ENCODE results near the gene WNT2B. TPM values are rescaled to one million over a fixed set of nuclear protein-coding genes. Genes with fewer than 3 reads are reported as not detected.

The WNT2B gene
- total and polyA plus RNA-seq, 3 experiments from 2014 or later, result 0.09 to 0.13 (median 0.09) TPM

DNA sequence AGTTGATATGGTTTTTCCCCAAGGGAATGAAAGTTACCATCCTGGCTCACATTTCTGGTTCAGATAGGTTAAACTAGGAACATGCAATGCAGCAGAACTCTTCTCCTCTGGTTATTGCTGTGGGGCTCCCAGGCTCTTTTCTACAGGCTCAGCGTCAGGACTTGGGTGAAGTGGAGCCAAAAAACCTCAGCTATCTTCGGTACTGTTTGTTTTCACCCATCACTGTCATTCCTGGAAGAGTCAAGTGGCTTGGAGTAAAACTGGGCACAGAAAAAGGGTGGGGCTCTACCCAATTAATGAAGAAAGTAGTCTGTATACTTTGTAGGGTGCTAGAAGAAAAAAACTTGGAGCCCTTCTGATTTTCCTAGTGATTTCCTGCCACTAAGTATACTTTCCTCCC lies 9.4 kb downstream of the WNT2B start:
- no peaks in the 10 kb centered on the region for H3K36me3 ChIP-seq (ENCODE audit: insufficient read depth, low read length)
- Mint-ChIP-seq H3K27me3 (no peaks in the 10 kb centered on the region), H3K4me1 (no peaks in the 10 kb centered on the region), H3K4me3 (no peak overlapping the region), H3K27ac (no peak overlapping the region), H3K9me3 (no peaks in the 10 kb centered on the region), H3K36me3 (no peaks in the 10 kb centered on the region)
- H3K27me3 ChIP-seq (ENCODE audit: insufficient read depth, low read length, poor library complexity, severe bottlenecking), result no peaks in the 10 kb centered on the region
- H3K4me3 ChIP-seq (ENCODE audit: low read length), result no peak overlapping the region
- POLR2A ChIA-PET, result no interaction called here
- no peak overlapping the region for H3K27ac ChIP-seq (ENCODE audit: low read depth, low read length)
- no peaks in the 10 kb centered on the region for H3K4me1 ChIP-seq (ENCODE audit: insufficient read depth, low read length)
- H3K9me3 ChIP-seq (ENCODE audit: low read length), result no peaks in the 10 kb centered on the region
- DNase-seq, result no peak
- CTCF ChIA-PET, result no interaction called here

- no peak overlapping the region for H3K27ac Mint-ChIP-seq
- no peaks in the 10 kb centered on the region for H3K4me1 Mint-ChIP-seq
- Histone ChIP-seq H3K27me3 (ENCODE audit: insufficient read depth, low read length, poor library complexity, severe bottlenecking) (no peaks in the 10 kb centered on the region), H3K4me1 (ENCODE audit: insufficient read depth, low read length) (no peaks in the 10 kb centered on the region), H3K9me3 (ENCODE audit: low read length) (no peaks in the 10 kb centered on the region), H3K27ac (ENCODE audit: low read depth, low read length) (no peak overlapping the region), H3K4me3 (ENCODE audit: low read length) (no peak overlapping the region), H3K36me3 (ENCODE audit: insufficient read depth, low read length) (no peaks in the 10 kb centered on the region)
- POLR2A ChIA-PET, result no interaction called here
- no peaks in the 10 kb centered on the region for H3K9me3 Mint-ChIP-seq
- H3K27me3 Mint-ChIP-seq, result no peaks in the 10 kb centered on the region
- no peak overlapping the region for H3K4me3 Mint-ChIP-seq
- peaks cover 0 to 4% (median 2%) of the 10 kb centered on the region in 3 donors for H3K36me3 Mint-ChIP-seq
- no peak for DNase-seq
- CTCF ChIA-PET, result no interaction called here
Observed at GRCh38 chr1:112520166-112520565, 11.4 kb downstream of the WNT2B start.

- Mint-ChIP-seq H3K4me3 (no peak overlapping the region), H3K4me1 (no peaks in the 10 kb centered on the region), H3K27ac (peak overlapping the region in 1 of 8 donors; percentile 54), H3K9me3 (no peaks in the 10 kb centered on the region), H3K27me3 (no peaks in the 10 kb centered on the region), H3K36me3 (peaks cover 0 to 19% (median 7%) of the 10 kb centered on the region in 3 donors)
- no peaks in the 10 kb centered on the region for H3K27me3 ChIP-seq (ENCODE audit: insufficient read depth, low read length, poor library complexity, severe bottlenecking)
- H3K36me3 ChIP-seq (ENCODE audit: insufficient read depth, low read length), result no peaks in the 10 kb centered on the region
- no peak overlapping the region for H3K27ac ChIP-seq (ENCODE audit: low read depth, low read length)
- DNase-seq, result no peak
- H3K4me3 ChIP-seq (ENCODE audit: low read length), result no peak overlapping the region
- H3K9me3 ChIP-seq (ENCODE audit: low read length), result no peaks in the 10 kb centered on the region
- POLR2A ChIA-PET, result no interaction called here
- CTCF ChIA-PET, result interaction anchor here (0.9 kb wide), 1 partner anchor 193 kb away, joined by 3 read pairs; the partner anchor contains the start of gene PPM1J
- H3K4me1 ChIP-seq (ENCODE audit: insufficient read depth, low read length), result no peaks in the 10 kb centered on the region
Observed at GRCh38 chr1:112522621-112523020, 13.9 kb downstream of the WNT2B start.

- Histone ChIP-seq H3K36me3 (ENCODE audit: insufficient read depth, low read length) (no peaks in the 10 kb centered on the region), H3K4me3 (ENCODE audit: low read length) (no peak overlapping the region), H3K27me3 (ENCODE audit: insufficient read depth, low read length, poor library complexity, severe bottlenecking) (no peaks in the 10 kb centered on the region), H3K27ac (ENCODE audit: low read depth, low read length) (no peak overlapping the region), H3K4me1 (ENCODE audit: insufficient read depth, low read length) (no peaks in the 10 kb centered on the region), H3K9me3 (ENCODE audit: low read length) (no peaks in the 10 kb centered on the region)
- no peaks in the 10 kb centered on the region for H3K4me1 Mint-ChIP-seq
- peak overlapping the region in 1 of 8 donors; percentile 20 for H3K27ac Mint-ChIP-seq
- H3K27me3 Mint-ChIP-seq, result no peaks in the 10 kb centered on the region
- CTCF ChIA-PET, result no interaction called here
- H3K4me3 Mint-ChIP-seq, result no peak overlapping the region
- H3K36me3 Mint-ChIP-seq, result peaks cover 0 to 22% (median 11%) of the 10 kb centered on the region in 3 donors
- DNase-seq, result no peak
- POLR2A ChIA-PET, result no interaction called here
- no peaks in the 10 kb centered on the region for H3K9me3 Mint-ChIP-seq
Observed at GRCh38 chr1:112524251-112524650, 15.5 kb downstream of the WNT2B start.

DNA sequence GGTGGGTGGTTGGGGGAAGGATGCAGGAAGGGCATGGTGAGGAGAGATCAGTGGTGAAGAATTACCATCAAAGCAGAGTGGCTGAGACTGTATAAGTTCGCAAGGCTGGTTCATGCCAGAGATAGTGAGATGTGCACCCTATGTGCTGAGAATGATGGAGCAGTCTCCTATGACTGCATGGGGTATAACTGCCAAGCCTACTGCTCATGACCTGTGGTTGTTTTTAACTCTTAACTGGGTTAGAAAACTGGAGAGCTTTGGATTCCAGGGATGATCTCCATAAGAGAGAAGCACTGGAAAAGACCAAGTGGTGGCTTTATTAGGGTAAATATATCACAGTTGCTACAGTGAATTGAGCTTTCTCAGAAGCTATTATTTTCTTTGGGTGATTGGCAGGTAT lies 16.2 kb downstream of the WNT2B start:
- Histone ChIP-seq H3K36me3 (ENCODE audit: insufficient read depth, low read length) (no peaks in the 10 kb centered on the region), H3K9me3 (ENCODE audit: low read length) (no peaks in the 10 kb centered on the region), H3K4me1 (ENCODE audit: insufficient read depth, low read length) (no peaks in the 10 kb centered on the region), H3K27me3 (ENCODE audit: insufficient read depth, low read length, poor library complexity, severe bottlenecking) (no peaks in the 10 kb centered on the region), H3K27ac (ENCODE audit: low read depth, low read length) (no peak overlapping the region), H3K4me3 (ENCODE audit: low read length) (no peak overlapping the region)
- no peak overlapping the region for H3K4me3 Mint-ChIP-seq
- no peak for DNase-seq
- no peaks in the 10 kb centered on the region for H3K4me1 Mint-ChIP-seq
- peaks cover 0 to 22% (median 11%) of the 10 kb centered on the region in 3 donors for H3K36me3 Mint-ChIP-seq
- no peaks in the 10 kb centered on the region for H3K9me3 Mint-ChIP-seq
- no peaks in the 10 kb centered on the region for H3K27me3 Mint-ChIP-seq
- ChIA-PET CTCF (no interaction called here), POLR2A (no interaction called here)
- H3K27ac Mint-ChIP-seq, result peak overlapping the region in 1 of 8 donors; percentile 14

DNA sequence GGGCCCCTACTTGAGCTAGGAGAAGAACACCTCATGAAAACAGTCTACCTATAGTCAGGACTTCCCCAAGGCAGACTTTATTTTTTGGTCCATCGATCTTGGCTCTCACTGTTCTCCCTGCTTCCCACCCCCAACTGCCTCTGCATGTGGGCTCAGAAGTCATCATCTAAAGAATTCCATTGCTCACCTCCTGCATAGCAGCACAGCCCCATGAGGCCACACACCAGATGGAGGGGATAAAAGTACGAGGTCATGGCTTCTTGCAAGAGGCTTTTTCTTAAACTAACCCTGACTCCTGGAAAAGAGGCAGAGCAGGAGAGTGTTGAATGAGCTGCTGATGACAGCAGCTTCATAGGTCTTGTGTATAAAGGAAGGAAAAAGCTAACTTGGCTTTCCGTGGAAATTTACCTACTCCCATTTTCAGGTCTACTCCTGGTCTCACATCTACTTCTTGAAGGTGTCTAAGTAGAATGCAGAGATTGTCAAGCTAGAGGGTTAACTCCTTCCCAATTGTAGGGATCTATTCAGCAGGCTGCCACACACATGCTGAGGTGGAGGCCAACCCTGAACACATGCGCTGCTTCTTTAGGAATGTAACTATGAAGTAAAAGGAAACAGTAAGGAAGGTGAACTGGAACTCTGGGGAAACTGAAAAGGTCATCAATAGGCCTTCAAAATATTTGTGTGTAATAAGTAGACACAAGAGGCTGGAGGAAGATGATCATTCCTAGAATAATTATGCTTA lies 18.7 kb downstream of the WNT2B start:
- Histone ChIP-seq H3K4me3 (ENCODE audit: low read length) (no peak overlapping the region), H3K36me3 (ENCODE audit: insufficient read depth, low read length) (no peaks in the 10 kb centered on the region), H3K27ac (ENCODE audit: low read depth, low read length) (no peak overlapping the region), H3K4me1 (ENCODE audit: insufficient read depth, low read length) (no peaks in the 10 kb centered on the region), H3K27me3 (ENCODE audit: insufficient read depth, low read length, poor library complexity, severe bottlenecking) (no peaks in the 10 kb centered on the region), H3K9me3 (ENCODE audit: low read length) (no peaks in the 10 kb centered on the region)
- Mint-ChIP-seq H3K27ac (no peak overlapping the region), H3K4me3 (no peak overlapping the region), H3K36me3 (peaks cover 0 to 23% (median 15%) of the 10 kb centered on the region in 3 donors), H3K4me1 (no peaks in the 10 kb centered on the region), H3K27me3 (no peaks in the 10 kb centered on the region), H3K9me3 (no peaks in the 10 kb centered on the region)
- DNase-seq, result no peak
- CTCF ChIA-PET, result interaction anchor here (1.4 to 1.7 kb wide), 2 partner anchors 22 to 25 kb away, joined by 3 read pairs; no protein-coding TSS in a partner anchor
- POLR2A ChIA-PET, result no interaction called here

- Histone ChIP-seq H3K36me3 (ENCODE audit: insufficient read depth, low read length) (no peaks in the 10 kb centered on the region), H3K4me1 (ENCODE audit: insufficient read depth, low read length) (no peaks in the 10 kb centered on the region), H3K4me3 (ENCODE audit: low read length) (no peak overlapping the region), H3K27me3 (ENCODE audit: insufficient read depth, low read length, poor library complexity, severe bottlenecking) (no peaks in the 10 kb centered on the region), H3K27ac (ENCODE audit: low read depth, low read length) (no peak overlapping the region), H3K9me3 (ENCODE audit: low read length) (no peaks in the 10 kb centered on the region)
- Mint-ChIP-seq H3K27ac (no peak overlapping the region), H3K27me3 (no peaks in the 10 kb centered on the region), H3K9me3 (no peaks in the 10 kb centered on the region), H3K4me3 (no peak overlapping the region), H3K4me1 (no peaks in the 10 kb centered on the region), H3K36me3 (peaks cover 0 to 25% (median 17%) of the 10 kb centered on the region in 3 donors)
- CTCF ChIA-PET, result interaction anchor here (1.4 to 1.7 kb wide), 2 partner anchors 22 to 26 kb away, joined by 3 read pairs; no protein-coding TSS in a partner anchor
- POLR2A ChIA-PET, result no interaction called here
- no peak for DNase-seq
Observed at GRCh38 chr1:112528076-112528475, 19.3 kb downstream of the WNT2B start.

DNA sequence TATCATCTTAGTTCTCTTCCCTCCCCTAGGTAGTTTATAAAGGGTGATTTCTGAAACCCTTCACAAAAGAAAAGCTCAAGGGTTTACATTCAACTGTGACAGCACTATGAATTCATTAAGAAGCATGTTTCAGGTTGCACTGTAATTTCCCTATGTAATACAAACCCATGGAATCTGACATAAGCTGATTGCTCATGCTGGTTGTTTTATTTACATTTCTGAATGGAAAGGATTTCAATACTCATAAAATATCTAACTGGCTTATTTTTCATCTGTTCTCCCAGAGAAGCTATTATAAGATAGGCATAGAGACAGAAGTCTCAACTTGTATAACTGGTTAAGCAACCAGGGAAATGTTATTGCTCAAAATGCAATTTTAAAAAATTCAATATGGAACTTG lies 20.5 kb downstream of the WNT2B start:
- Mint-ChIP-seq H3K27ac (no peak overlapping the region), H3K4me1 (no peaks in the 10 kb centered on the region), H3K4me3 (no peak overlapping the region), H3K27me3 (no peaks in the 10 kb centered on the region), H3K36me3 (peaks cover 0 to 30% (median 19%) of the 10 kb centered on the region in 3 donors), H3K9me3 (no peaks in the 10 kb centered on the region)
- Histone ChIP-seq H3K27ac (ENCODE audit: low read depth, low read length) (no peak overlapping the region), H3K36me3 (ENCODE audit: insufficient read depth, low read length) (no peaks in the 10 kb centered on the region), H3K4me3 (ENCODE audit: low read length) (no peak overlapping the region), H3K27me3 (ENCODE audit: insufficient read depth, low read length, poor library complexity, severe bottlenecking) (no peaks in the 10 kb centered on the region), H3K4me1 (ENCODE audit: insufficient read depth, low read length) (no peaks in the 10 kb centered on the region), H3K9me3 (ENCODE audit: low read length) (no peaks in the 10 kb centered on the region)
- no peak for DNase-seq
- ChIA-PET POLR2A (no interaction called here), CTCF (no interaction called here)

Data from CD8-positive, alpha-beta memory T cell (primary cell).